WTC11 (cell line): ENCODE measurements around the gene PDZRN4. TPM values are rescaled to one million over a fixed set of nuclear protein-coding genes. Genes with fewer than 3 reads are reported as not detected.

Source experiments
- ATAC-seq: fragments of 200-7000 bp; cut with Tn5 transposase; 2 replicates; pipeline ENCODE4 v1.10.0; 2021; ENCODE audit warnings: mild to moderate bottlenecking, moderate library complexity
- CTCF ChIA-PET: fragments of 300-600 bp; sonication (Branson Sonifier 250); formaldehyde crosslinking; loops from one replicate; lab custom pipeline; 2021; ENCODE audit warnings: antibody characterized with exemption; lab: Charles Lee
- POLR2A ChIA-PET: fragments of 350-600 bp; sonication (Branson Sonifier 250); formaldehyde crosslinking; loops from one replicate; lab custom pipeline; 2021; ENCODE audit warnings: antibody characterized with exemption; lab: Charles Lee
- DNase-seq: peaks from one replicate; pipeline ENCODE4 v3.0.0; 2021; ENCODE audit warnings: low spot score
- H3K27ac Mint-ChIP-seq: 2 replicates; pipeline ENCODE4 v1.8.0; 2021; ENCODE audit warnings: mixed read lengths
- H3K27me3 Mint-ChIP-seq: 2 replicates; pipeline ENCODE4 v1.8.0; 2021; ENCODE audit warnings: low read depth, mild to moderate bottlenecking, moderate library complexity, mixed read lengths
- H3K36me3 Mint-ChIP-seq: 2 replicates; pipeline ENCODE4 v1.8.0; 2021; ENCODE audit warnings: mixed read lengths
- H3K4me1 Mint-ChIP-seq: 2 replicates; pipeline ENCODE4 v1.8.0; 2022; ENCODE audit warnings: mixed read lengths
- H3K4me3 Mint-ChIP-seq: 2 replicates; pipeline ENCODE4 v1.8.0; 2021; ENCODE audit warnings: mild to moderate bottlenecking, moderate library complexity, mixed read lengths
- H3K9me3 Mint-ChIP-seq: 2 replicates; pipeline ENCODE4 v1.8.0; 2021; ENCODE audit warnings: mixed read lengths
- ATF6 ChIP-seq: sonication (generic); formaldehyde crosslinking; IDR thresholded peaks from 2 replicates; pipeline ENCODE4 v1.8.1; 2023; ENCODE audit warnings: mild to moderate bottlenecking, missing genetic modification reagents
- E2F5 ChIP-seq: sonication (generic); formaldehyde crosslinking; IDR thresholded peaks from 2 replicates; pipeline ENCODE4 v1.8.1; 2022; ENCODE audit warnings: mild to moderate bottlenecking, moderate library complexity, missing genetic modification reagents
- FOXJ3 ChIP-seq: sonication (generic); formaldehyde crosslinking; IDR thresholded peaks from 2 replicates; pipeline ENCODE4 v1.9.0; 2021; ENCODE audit warnings: missing genetic modification reagents, mild to moderate bottlenecking, borderline replicate concordance
- FOXP4 ChIP-seq: sonication (generic); formaldehyde crosslinking; IDR thresholded peaks from 2 replicates; pipeline ENCODE4 v1.8.0; 2022; ENCODE audit warnings: mild to moderate bottlenecking, missing genetic modification reagents
- GABPB1 ChIP-seq: sonication (generic); formaldehyde crosslinking; IDR thresholded peaks from 2 replicates; pipeline ENCODE4 v1.8.1; 2023; ENCODE audit warnings: mild to moderate bottlenecking, missing genetic modification reagents
- HMGA2 ChIP-seq: fragments of 250-450 bp; sonication (Bioruptor Pico); IDR thresholded peaks from 2 replicates; pipeline ENCODE4 v1.4.0; 2021; ENCODE audit warnings: mild to moderate bottlenecking, moderate library complexity
- IRF1 ChIP-seq: sonication (generic); formaldehyde crosslinking; IDR thresholded peaks from 2 replicates; pipeline ENCODE4 v1.8.0; 2023; ENCODE audit warnings: missing genetic modification reagents
- IRF2 ChIP-seq: sonication (generic); formaldehyde crosslinking; IDR thresholded peaks from 2 replicates; pipeline ENCODE4 v1.8.0; 2022; ENCODE audit warnings: low read depth, missing genetic modification reagents, borderline replicate concordance
- MAX ChIP-seq: sonication (generic); formaldehyde crosslinking; IDR thresholded peaks from 2 replicates; pipeline ENCODE4 v1.8.0; 2022; ENCODE audit warnings: mild to moderate bottlenecking, missing genetic modification reagents
- MLX ChIP-seq: sonication (generic); formaldehyde crosslinking; IDR thresholded peaks from 2 replicates; pipeline ENCODE4 v1.8.1; 2023; ENCODE audit warnings: mild to moderate bottlenecking, missing genetic modification reagents, moderate library complexity
- MXD4 ChIP-seq: fragments of 250-450 bp; sonication (Bioruptor Pico); IDR thresholded peaks from 2 replicates; pipeline ENCODE4 v1.8.0; 2021; ENCODE audit warnings: mild to moderate bottlenecking, moderate library complexity, borderline replicate concordance
- MYBL2 ChIP-seq: sonication (generic); formaldehyde crosslinking; IDR thresholded peaks from 2 replicates; pipeline ENCODE4 v1.8.1; 2023; ENCODE audit warnings: mild to moderate bottlenecking, moderate library complexity, missing genetic modification reagents
- NFATC4 ChIP-seq: fragments of 250-450 bp; sonication (Bioruptor Pico); IDR thresholded peaks from 2 replicates; pipeline ENCODE4 v1.9.0; 2021; ENCODE audit warnings: mild to moderate bottlenecking
- NFE2L1 ChIP-seq: sonication (generic); formaldehyde crosslinking; IDR thresholded peaks from 2 replicates; pipeline ENCODE4 v1.8.1; 2023; ENCODE audit warnings: missing genetic modification reagents
- NFYB ChIP-seq: sonication (generic); formaldehyde crosslinking; conservative IDR thresholded peaks from 2 replicates; pipeline ENCODE4 v1.8.0; 2022; ENCODE audit warnings: low read depth, missing genetic modification reagents
- NR3C1 ChIP-seq: sonication (generic); formaldehyde crosslinking; conservative IDR thresholded peaks from 2 replicates; pipeline ENCODE4 v1.8.1; 2023; ENCODE audit warnings: low read depth, mild to moderate bottlenecking, missing genetic modification reagents
- PREB ChIP-seq: sonication (generic); formaldehyde crosslinking; IDR thresholded peaks from 2 replicates; pipeline ENCODE4 v1.8.1; 2022; ENCODE audit warnings: mild to moderate bottlenecking, missing genetic modification reagents, moderate library complexity, borderline replicate concordance
- SOX15 ChIP-seq: fragments of 250-450 bp; sonication (Bioruptor Pico); IDR thresholded peaks from 2 replicates; pipeline ENCODE4 v1.9.0; 2021; ENCODE audit warnings: mild to moderate bottlenecking
- TEAD1 ChIP-seq: sonication (generic); formaldehyde crosslinking; IDR thresholded peaks from 2 replicates; pipeline ENCODE4 v1.8.0; 2022; ENCODE audit warnings: mild to moderate bottlenecking, missing genetic modification reagents
- TP53 ChIP-seq: sonication (generic); formaldehyde crosslinking; IDR thresholded peaks from 2 replicates; pipeline ENCODE4 v1.8.1; 2023; ENCODE audit warnings: mild to moderate bottlenecking, missing genetic modification reagents
- USF1 ChIP-seq: sonication (generic); formaldehyde crosslinking; IDR thresholded peaks from 2 replicates; pipeline ENCODE4 v1.8.0; 2022; ENCODE audit warnings: mild to moderate bottlenecking, missing genetic modification reagents
- ZBTB21 ChIP-seq: sonication (generic); formaldehyde crosslinking; IDR thresholded peaks from 2 replicates; pipeline ENCODE4 v1.8.1; 2023; ENCODE audit warnings: mild to moderate bottlenecking, missing genetic modification reagents, borderline replicate concordance
- ZNF121 ChIP-seq: sonication (generic); formaldehyde crosslinking; IDR thresholded peaks from 2 replicates; pipeline ENCODE4 v1.8.0; 2023; ENCODE audit warnings: missing genetic modification reagents
- ZNF232 ChIP-seq: sonication (generic); formaldehyde crosslinking; IDR thresholded peaks from 2 replicates; pipeline ENCODE4 v1.8.0; 2022; ENCODE audit warnings: mild to moderate bottlenecking, missing genetic modification reagents
- total RNA-seq: library from RNA; stranded (reverse); gene quantifications from 3 replicates; pipeline ENCODE4 v1.2.3, GENCODE V29; 2021

Gene PDZRN4
- total RNA-seq, 1 experiment from 2014 or later: 0.09 TPM

GRCh38 chr12:41530441-41530840, 342.3 kb downstream of the PDZRN4 start (continued):
- TF ChIP-seq IRF1 (CRISPR knock-in tag) (no peak), HMGA2 (CRISPR knock-in tag) (no peak), PREB (CRISPR knock-in tag) (no peak), SOX15 (CRISPR knock-in tag) (no peak), GABPB1 (no peak), FOXJ3 (CRISPR knock-in tag) (no peak)
- TF ChIP-seq, all 79 proteins: peak for 0

- Mint-ChIP-seq H3K36me3 (no peaks in the 10 kb centered on the region), H3K4me3 (no peak overlapping the region), H3K27me3 (no peaks in the 10 kb centered on the region), H3K27ac (no peak overlapping the region), H3K4me1 (peaks cover 28% of the 10 kb centered on the region), H3K9me3 (no peaks in the 10 kb centered on the region)
- TF ChIP-seq ATF6: no peak
- no peak for TF ChIP-seq ZBTB21
- TF ChIP-seq MLX: no peak
- TF ChIP-seq NFATC4 (CRISPR knock-in tag): no peak
- TF ChIP-seq MYBL2 (CRISPR knock-in tag): no peak
- no peak for TF ChIP-seq HMGA2 (CRISPR knock-in tag)
- no peak for TF ChIP-seq MAX (CRISPR knock-in tag)
- TF ChIP-seq ZNF121: no peak
- no peak for TF ChIP-seq IRF2 (CRISPR knock-in tag)
- no peak for TF ChIP-seq E2F5 (CRISPR knock-in tag)
- TF ChIP-seq TEAD1: no peak
- no peak for TF ChIP-seq NR3C1 (CRISPR knock-in tag)
- no peak for TF ChIP-seq NFYB (CRISPR knock-in tag)
- no peak for TF ChIP-seq IRF1 (CRISPR knock-in tag)
- TF ChIP-seq USF1 (CRISPR knock-in tag): no peak
- no peak for TF ChIP-seq ZNF232
- no peak for TF ChIP-seq NFE2L1 (CRISPR knock-in tag)
- no peak for TF ChIP-seq TP53 (CRISPR knock-in tag)
- no peak for TF ChIP-seq FOXP4 (CRISPR knock-in tag)
- no peak for TF ChIP-seq MXD4
- no peak for DNase-seq
- CTCF ChIA-PET: no interaction called here
- no peak for ATAC-seq
- POLR2A ChIA-PET: no interaction called here
Observed at GRCh38 chr12:41531147-41531829, 343.2 kb downstream of the PDZRN4 start.
